Colonic mucosa (tissue), 4 donors: ENCODE results near the gene PDSS2. TPM values are rescaled to one million over a fixed set of nuclear protein-coding genes. Genes with fewer than 3 reads are reported as not detected.

Source experiments
- DNase-seq: peaks from one replicate; pipeline ENCODE4 v3.0.0-alpha.2; 2020
- H3K27ac ChIP-seq: fragments of 200-600 bp; one replicate; pipeline ENCODE4 v1.8.0; 2021
- H3K27me3 ChIP-seq: fragments of 200-600 bp; one replicate; pipeline ENCODE4 v1.8.0; 2021
- H3K36me3 ChIP-seq: fragments of 200-600 bp; one replicate; pipeline ENCODE4 v1.8.0; 2021
- H3K4me1 ChIP-seq: fragments of 200-600 bp; one replicate; pipeline ENCODE4 v1.8.0; 2021; ENCODE audit warnings: mild to moderate bottlenecking
- H3K4me3 ChIP-seq: fragments of 200-600 bp; one replicate; pipeline ENCODE4 v1.8.0; 2021
- H3K9ac ChIP-seq, 2 donors: one replicate each; pipeline ENCODE4 v1.7.0; 2013; ENCODE audit warnings: control low read depth in 2 of 2, low read depth in 2 of 2, low read length in 2 of 2
- H3K9me3 ChIP-seq: fragments of 200-600 bp; one replicate; pipeline ENCODE4 v1.8.0; 2021
- CTCF ChIP-seq: fragments of 200-600 bp; IDR thresholded peaks from one replicate; pipeline ENCODE4 v1.8.0; 2022; ENCODE audit warnings: antibody characterized with exemption, mild to moderate bottlenecking
- intact Hi-C: fragments of 100-400 bp; cut with DNase I; formaldehyde crosslinking; loops from one replicate; pipeline ENCODE4 v1.14.1; 2022
- total RNA-seq, 2 donors: library from RNA; stranded (reverse); fragmentation: NEBNext Ultra II Directional in 1 of 2; extraction: Animal tissue kit (Norgen Biotek cat#: 25700) in 1 of 2; gene quantifications; one replicate each; pipeline ENCODE4 v1.2.1, GENCODE V29; 2021
- donor health status: healthy.
- donor health status: DM: no; HTN: no; CAD: no.
- donor health status: DM: no; HTN: no; CAD: no.

Gene PDSS2
- total RNA-seq, 2 donors from 2014 or later = 26.3 to 35.7 TPM

- DNase-seq = peak; percentile 45
- intact Hi-C loops = loop anchor here (2.0 kb wide), 1 partner anchor 86 kb away; the partner anchor contains the start of gene MTRES1
- Histone ChIP-seq H3K36me3 (no peaks in the 10 kb centered on the region), H3K4me1 (peaks cover 4% of the 10 kb centered on the region), H3K27me3 (no peaks in the 10 kb centered on the region), H3K9me3 (no peaks in the 10 kb centered on the region), H3K27ac (peak within 1 kb of the TSS; percentile 94), H3K9ac (peak within 1 kb of the TSS; percentile 68 to 75), H3K4me3 (peak within 1 kb of the TSS; percentile 75)
- TF ChIP-seq CTCF = no peak
These were observed 344.3 kb downstream of the PDSS2 start, which contains the start of gene BEND3 for GRCh38 chr6:107114926-107115694. TSS of gene BEND3 (minus strand) at chr6:107115515. CDS start at chr6:107099285, 16,230 bp downstream.

GRCh38 chr6:107114213-107114925, 345.0 kb downstream of the PDSS2 start:
- intact Hi-C loops = loop anchor here (2.0 kb wide), 1 partner anchor 86 kb away; the partner anchor contains the start of gene MTRES1
- peak overlapping the region; percentile 70 for H3K27ac ChIP-seq
- TF ChIP-seq CTCF = peak; percentile 87
- peaks cover 4% of the 10 kb centered on the region for H3K4me1 ChIP-seq
- DNase-seq = peak; percentile 84
- H3K36me3 ChIP-seq = no peaks in the 10 kb centered on the region
- H3K9ac ChIP-seq = peak overlapping the region; percentile 60 to 77
- peak overlapping the region; percentile 75 for H3K4me3 ChIP-seq
- no peaks in the 10 kb centered on the region for H3K9me3 ChIP-seq
- H3K27me3 ChIP-seq = no peaks in the 10 kb centered on the region

GRCh38 chr6:107110200-107110599, 349.2 kb downstream of the PDSS2 start:
- DNase-seq = no peak
- Histone ChIP-seq H3K27me3 (no peaks in the 10 kb centered on the region), H3K36me3 (no peaks in the 10 kb centered on the region), H3K4me3 (no peak overlapping the region), H3K9me3 (no peaks in the 10 kb centered on the region), H3K27ac (no peak overlapping the region), H3K9ac (no peak overlapping the region), H3K4me1 (peaks cover 4% of the 10 kb centered on the region)
- intact Hi-C loops = no loop called here
- no peak for TF ChIP-seq CTCF

GRCh38 chr6:107108201-107108890, 351.0 kb downstream of the PDSS2 start:
- Histone ChIP-seq H3K27ac (no peak overlapping the region), H3K4me3 (no peak overlapping the region), H3K36me3 (no peaks in the 10 kb centered on the region), H3K27me3 (no peaks in the 10 kb centered on the region), H3K4me1 (no peaks in the 10 kb centered on the region), H3K9ac (no peak overlapping the region), H3K9me3 (no peaks in the 10 kb centered on the region)
- intact Hi-C loops = no loop called here
- DNase-seq = no peak
- TF ChIP-seq CTCF = no peak

GRCh38 chr6:107107791-107108190, 351.6 kb downstream of the PDSS2 start:
- no peak for DNase-seq
- H3K4me3 ChIP-seq = no peak overlapping the region

More at GRCh38 chr6:107107791-107108190, 351.6 kb downstream of the PDSS2 start:
- TF ChIP-seq CTCF = no peak
- H3K9me3 ChIP-seq = no peaks in the 10 kb centered on the region
- no peak overlapping the region for H3K9ac ChIP-seq
- no peaks in the 10 kb centered on the region for H3K4me1 ChIP-seq
- intact Hi-C loops = no loop called here
- no peaks in the 10 kb centered on the region for H3K36me3 ChIP-seq
- H3K27ac ChIP-seq = no peak overlapping the region
- no peaks in the 10 kb centered on the region for H3K27me3 ChIP-seq
